GM06990 (cell line): Measurements from ENCODE around the gene METTL21A.
"Not testable (repeated sequence)": the region's sequence is repeated elsewhere in the genome, so short reads cannot be mapped to it uniquely, and the experiment has no call there.

Experiments used
- DNase-seq: peaks from one replicate; pipeline ENCODE4 v3.0.0-alpha.2; 2011; ENCODE audit not compliant: insufficient read length; ENCODE audit errors: extremely low read depth
- H3K27me3 ChIP-seq: replicated peaks from 2 replicates; pipeline ENCODE4 v1.6.0; 2011; ENCODE audit warnings: low read length; ENCODE audit not compliant: control insufficient read depth, insufficient read depth
- H3K36me3 ChIP-seq: 2 replicates; pipeline ENCODE4 v1.5.1; 2011; ENCODE audit warnings: low read length; ENCODE audit not compliant: control insufficient read depth, insufficient read depth
- H3K4me3 ChIP-seq: replicated peaks from 2 replicates; pipeline ENCODE4 v1.5.1; 2011; ENCODE audit warnings: low read depth, mild to moderate bottlenecking, control low read depth, low read length
- TF ChIP-seq, protein P1 (sequence below): IDR thresholded peaks from 2 replicates; pipeline ENCODE4 v1.5.1; 2011; ENCODE audit warnings: low read length, control low read depth, mild to moderate bottlenecking, inconsistent platforms; ENCODE audit not compliant: insufficient read depth, poor library complexity, severe bottlenecking

The METTL21A gene

DNA sequence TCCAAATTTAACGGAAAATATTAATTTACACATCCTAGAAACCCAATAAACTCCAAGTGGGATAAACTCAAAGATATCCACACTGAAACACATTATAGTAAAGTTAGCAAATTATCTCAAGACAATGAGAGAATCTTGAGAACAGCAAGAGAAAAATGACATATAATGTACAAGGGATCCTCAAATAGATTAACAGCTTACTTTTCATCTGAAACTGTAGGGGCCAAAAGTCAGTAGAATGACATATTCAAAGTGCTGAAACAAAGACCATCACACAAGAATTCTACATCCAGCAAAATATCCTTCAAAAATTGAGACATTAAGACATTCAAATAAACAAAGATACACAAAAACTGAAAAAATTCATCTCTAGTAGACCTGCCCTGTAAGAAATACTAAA is 18.7 kb upstream of the METTL21A start:
- no peak for DNase-seq
- H3K36me3 ChIP-seq, result no peaks in the 10 kb centered on the region
- TF ChIP-seq, protein P1, sequence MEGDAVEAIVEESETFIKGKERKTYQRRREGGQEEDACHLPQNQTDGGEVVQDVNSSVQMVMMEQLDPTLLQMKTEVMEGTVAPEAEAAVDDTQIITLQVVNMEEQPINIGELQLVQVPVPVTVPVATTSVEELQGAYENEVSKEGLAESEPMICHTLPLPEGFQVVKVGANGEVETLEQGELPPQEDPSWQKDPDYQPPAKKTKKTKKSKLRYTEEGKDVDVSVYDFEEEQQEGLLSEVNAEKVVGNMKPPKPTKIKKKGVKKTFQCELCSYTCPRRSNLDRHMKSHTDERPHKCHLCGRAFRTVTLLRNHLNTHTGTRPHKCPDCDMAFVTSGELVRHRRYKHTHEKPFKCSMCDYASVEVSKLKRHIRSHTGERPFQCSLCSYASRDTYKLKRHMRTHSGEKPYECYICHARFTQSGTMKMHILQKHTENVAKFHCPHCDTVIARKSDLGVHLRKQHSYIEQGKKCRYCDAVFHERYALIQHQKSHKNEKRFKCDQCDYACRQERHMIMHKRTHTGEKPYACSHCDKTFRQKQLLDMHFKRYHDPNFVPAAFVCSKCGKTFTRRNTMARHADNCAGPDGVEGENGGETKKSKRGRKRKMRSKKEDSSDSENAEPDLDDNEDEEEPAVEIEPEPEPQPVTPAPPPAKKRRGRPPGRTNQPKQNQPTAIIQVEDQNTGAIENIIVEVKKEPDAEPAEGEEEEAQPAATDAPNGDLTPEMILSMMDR, result no peak
- H3K27me3 ChIP-seq, result no peaks in the 10 kb centered on the region
- no peak overlapping the region for H3K4me3 ChIP-seq

DNA sequence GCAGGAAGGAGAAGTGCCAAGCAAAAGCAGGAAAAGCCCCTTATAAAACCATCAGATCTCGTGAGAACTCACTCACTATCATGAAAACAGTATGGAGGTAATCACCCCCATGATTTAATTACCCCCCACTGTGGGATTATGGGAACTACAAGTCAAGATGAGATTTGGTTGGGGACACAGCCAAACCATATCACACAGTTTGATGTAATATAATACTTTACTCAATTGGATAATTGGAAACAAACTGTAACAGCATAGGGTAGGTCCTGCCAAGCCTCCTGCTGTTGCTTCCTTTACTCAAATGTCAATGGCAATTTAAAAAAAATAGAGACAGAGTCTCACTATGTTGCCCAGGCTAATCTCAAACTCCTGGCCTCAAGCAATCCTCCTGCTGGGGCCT is 15.5 kb upstream of the METTL21A start:
- no peak overlapping the region for H3K4me3 ChIP-seq
- no peaks in the 10 kb centered on the region for H3K36me3 ChIP-seq
- no peaks in the 10 kb centered on the region for H3K27me3 ChIP-seq
- DNase-seq, result no peak
- TF ChIP-seq, protein P1, result no peak

DNA sequence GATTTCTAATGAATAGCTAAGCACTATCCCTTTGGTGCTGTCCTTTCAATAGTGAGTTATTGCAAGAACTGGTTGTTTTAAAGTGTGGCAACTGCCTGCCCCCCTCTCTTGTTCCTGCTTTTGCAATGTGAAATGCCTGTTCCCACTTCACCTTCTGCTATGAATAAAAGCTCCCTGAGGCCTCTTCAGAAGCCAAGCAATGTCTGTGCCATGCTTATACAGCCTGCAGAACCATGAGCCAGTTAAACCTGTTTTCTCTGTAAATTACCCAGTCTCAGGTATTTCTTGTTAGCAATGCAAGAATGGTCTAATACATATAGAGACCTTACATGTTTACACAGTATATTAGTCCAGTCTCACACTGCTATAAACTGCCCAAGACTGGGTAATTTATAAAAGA is 15.0 kb upstream of the METTL21A start:
- no peaks in the 10 kb centered on the region for H3K27me3 ChIP-seq
- no peak for DNase-seq
- TF ChIP-seq, protein P1, result no peak
- H3K4me3 ChIP-seq, result no peak overlapping the region
- no peaks in the 10 kb centered on the region for H3K36me3 ChIP-seq

DNA sequence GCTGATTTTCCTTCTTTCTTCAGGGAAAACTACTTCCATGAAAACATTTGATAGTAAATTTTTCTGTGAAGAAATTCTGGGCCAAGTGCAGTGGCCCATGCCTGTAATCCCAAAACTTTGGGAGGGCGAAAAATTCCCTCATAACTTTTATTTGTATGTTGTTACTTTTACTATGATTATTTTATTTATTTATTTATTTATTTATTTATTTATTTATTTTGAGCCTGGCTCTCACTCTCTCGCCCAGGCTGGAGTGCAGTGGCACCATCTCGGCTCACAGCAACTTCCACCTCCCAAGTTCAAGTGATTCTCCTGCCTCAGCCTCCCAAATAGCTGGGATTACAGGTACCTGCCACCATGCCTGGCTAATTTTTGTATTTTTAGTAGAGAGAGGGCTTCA is 14.1 kb upstream of the METTL21A start:
- DNase-seq, result not testable (repeated sequence)

DNA sequence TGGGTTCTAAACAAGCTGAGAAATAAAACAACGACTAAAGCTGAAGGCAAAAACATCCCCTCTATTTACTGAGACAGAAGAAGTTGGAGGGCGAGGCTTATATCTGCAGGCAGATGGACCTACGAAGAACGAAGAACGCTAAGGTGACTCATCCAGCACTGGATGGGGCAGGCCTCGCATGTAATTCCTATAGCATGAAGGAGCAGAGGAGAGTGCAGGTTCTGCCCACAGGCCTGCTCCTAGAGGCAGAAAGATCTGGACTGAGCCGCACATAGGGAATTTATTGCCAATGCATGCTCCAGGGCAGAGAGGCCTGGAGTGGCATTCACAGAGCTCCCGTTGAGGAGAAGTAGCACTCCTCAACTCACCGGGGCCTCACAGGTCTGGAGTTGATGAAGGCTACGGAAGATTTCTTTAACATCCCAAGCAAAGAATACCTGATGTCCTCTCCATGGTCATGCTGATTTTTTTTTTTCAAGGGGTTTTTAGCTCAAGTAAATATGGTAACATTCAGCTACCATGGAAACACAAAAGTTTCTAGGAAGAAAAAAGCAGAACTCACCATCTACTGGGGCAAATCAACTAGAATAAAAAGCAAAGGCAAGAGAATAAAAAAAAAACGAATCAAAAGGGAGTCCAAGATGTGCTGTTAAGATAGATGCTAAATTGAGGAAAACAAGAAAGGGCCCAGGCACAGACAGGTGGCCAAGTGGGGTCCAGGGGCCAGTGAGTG is 10.4 kb upstream of the METTL21A start:
- no peak for DNase-seq

More for the DNA sequence above, 14.1 kb upstream of the METTL21A start:
- not testable (repeated sequence) for H3K27me3 ChIP-seq, H3K36me3 ChIP-seq, H3K4me3 ChIP-seq

DNA sequence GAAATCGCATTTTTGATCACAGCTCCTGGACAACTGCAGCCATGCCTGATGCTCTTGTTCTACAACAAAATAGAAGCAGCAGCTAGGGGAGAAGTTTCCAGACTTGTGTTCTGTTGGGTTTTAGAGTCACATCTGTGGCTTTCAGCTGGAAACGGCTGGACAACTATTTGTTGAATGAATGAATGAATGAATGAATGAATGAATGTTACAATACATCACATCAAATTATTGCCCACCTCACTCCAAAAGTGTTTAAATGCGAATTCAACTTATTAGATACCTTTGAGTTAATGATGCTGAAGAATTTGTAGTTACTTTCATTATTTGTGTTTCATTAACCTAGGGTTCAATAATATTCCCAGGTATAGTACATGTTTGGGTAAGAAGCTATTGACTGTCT is 8.5 kb upstream of the METTL21A start:
- TF ChIP-seq, protein P1, result no peak
- H3K4me3 ChIP-seq, result no peak overlapping the region
- no peak for DNase-seq
- no peaks in the 10 kb centered on the region for H3K27me3 ChIP-seq
- H3K36me3 ChIP-seq, result no peaks in the 10 kb centered on the region

More for the DNA sequence above, 10.4 kb upstream of the METTL21A start:
- no peaks in the 10 kb centered on the region for H3K36me3 ChIP-seq
- H3K27me3 ChIP-seq, result no peaks in the 10 kb centered on the region
- no peak overlapping the region for H3K4me3 ChIP-seq
- TF ChIP-seq, protein P1, result no peak
